Endodermal cell (in vitro differentiated cells): ENCODE measurements around the gene OSBPL3. TPM values are rescaled to one million over a fixed set of nuclear protein-coding genes. Genes with fewer than 3 reads are reported as not detected.

Experiments
- DNase-seq: peaks from one replicate; pipeline ENCODE4 v3.0.0-alpha.2; 2017
- H3K27ac ChIP-seq: 2 replicates; pipeline ENCODE4 v1.5.1; 2013; ENCODE audit warnings: mild to moderate bottlenecking, low read depth, low read length, moderate library complexity
- H3K27me3 ChIP-seq: 2 replicates; pipeline ENCODE4 v1.6.1; 2013; ENCODE audit warnings: mild to moderate bottlenecking, low read length, moderate library complexity; ENCODE audit not compliant: insufficient read depth, control insufficient read depth, poor library complexity, severe bottlenecking
- H3K36me3 ChIP-seq: 2 replicates; pipeline ENCODE4 v1.7.0; 2013; ENCODE audit warnings: mild to moderate bottlenecking, low read length, moderate library complexity; ENCODE audit not compliant: control insufficient read depth, insufficient read depth
- H3K4me1 ChIP-seq: one replicate; pipeline ENCODE4 v1.7.0; 2013; ENCODE audit warnings: low read length; ENCODE audit not compliant: control insufficient read depth, insufficient read depth
- H3K4me3 ChIP-seq: 2 replicates; pipeline ENCODE4 v1.5.1; 2013; ENCODE audit warnings: mild to moderate bottlenecking, low read length, moderate library complexity
- H3K9ac ChIP-seq: 2 replicates; pipeline ENCODE4 v1.6.1; 2013; ENCODE audit warnings: mild to moderate bottlenecking, low read length, moderate library complexity; ENCODE audit not compliant: poor library complexity, severe bottlenecking; ENCODE audit errors: extremely low read depth
- H3K9me3 ChIP-seq: 2 replicates; pipeline ENCODE4 v1.6.1; 2013; ENCODE audit warnings: mild to moderate bottlenecking, low read length, moderate library complexity; ENCODE audit not compliant: control insufficient read depth
- H3K27ac Mint-ChIP-seq: 2 replicates; pipeline ENCODE4 v1.8.0; 2020; ENCODE audit warnings: mixed read lengths
- H3K27me3 Mint-ChIP-seq: 2 replicates; pipeline ENCODE4 v1.8.0; 2021; ENCODE audit warnings: mild to moderate bottlenecking, mixed read lengths; ENCODE audit not compliant: insufficient read depth
- H3K36me3 Mint-ChIP-seq: 2 replicates; pipeline ENCODE4 v1.8.0; 2020; ENCODE audit warnings: low read depth, mixed read lengths
- H3K4me1 Mint-ChIP-seq: 2 replicates; pipeline ENCODE4 v1.8.0; 2020; ENCODE audit warnings: mixed read lengths
- H3K4me3 Mint-ChIP-seq: 2 replicates; pipeline ENCODE4 v1.8.0; 2020; ENCODE audit warnings: mild to moderate bottlenecking, moderate library complexity, mixed read lengths
- H3K9me3 Mint-ChIP-seq: 2 replicates; pipeline ENCODE4 v1.8.0; 2020; ENCODE audit warnings: mild to moderate bottlenecking, mixed read lengths
- CTCF ChIP-seq: fragments of 200-600 bp; sonication (generic); conservative IDR thresholded peaks from 2 replicates; pipeline ENCODE4 v1.5.0; 2021; ENCODE audit warnings: antibody characterized with exemption, mild to moderate bottlenecking
- WGBS, 2 experiments: methylation state at CpG; one replicate each; pipeline versions ENCODE4 v1.1.5 to v1.1.7; 2013; ENCODE audit warnings: missing lambda C conversion rate in 2 of 2, mixed read lengths in 1 of 2; ENCODE audit not compliant: insufficient coverage in 1 of 2, insufficient read length in 1 of 2; 5-methylcytosine and 5-hydroxymethylcytosine counted together
- total RNA-seq, 2 donors: library from RNA; stranded (reverse); fragmentation: NEBNext Ultra II Directional in 1 of 2; extraction: Animal tissue kit (Norgen Biotek cat#: 25700) in 1 of 2; gene quantifications; 2 replicates in 1 of 2; 3 replicates in 1 of 2; pipeline ENCODE4 v1.2.1, GENCODE V29; 2021

The OSBPL3 gene
- total RNA-seq, 2 donors from 2014 or later: 9.8 to 11.3 TPM

DNA sequence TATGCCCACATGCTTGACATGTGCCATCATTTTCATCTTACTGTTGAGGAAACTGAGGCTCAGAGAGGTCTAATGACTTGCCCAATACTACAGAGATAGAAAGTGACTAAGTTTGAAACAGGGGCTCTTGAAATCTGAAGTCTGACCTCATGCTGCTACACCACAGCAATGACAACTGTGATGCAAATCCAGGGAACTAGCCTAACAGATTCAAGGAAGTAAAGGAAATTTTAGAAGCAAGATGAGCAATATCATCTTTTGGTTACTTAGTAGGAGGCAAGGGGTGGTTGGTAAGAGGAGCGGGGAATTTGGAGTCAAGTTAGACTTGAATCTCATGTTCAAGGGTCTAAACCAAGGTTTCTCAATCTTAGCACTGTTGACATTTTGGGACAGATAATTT, 26.3 kb upstream of the OSBPL3 start:
- Mint-ChIP-seq H3K27ac (no peak overlapping the region), H3K36me3 (no peaks in the 10 kb centered on the region)
- no peak for TF ChIP-seq CTCF

DNA sequence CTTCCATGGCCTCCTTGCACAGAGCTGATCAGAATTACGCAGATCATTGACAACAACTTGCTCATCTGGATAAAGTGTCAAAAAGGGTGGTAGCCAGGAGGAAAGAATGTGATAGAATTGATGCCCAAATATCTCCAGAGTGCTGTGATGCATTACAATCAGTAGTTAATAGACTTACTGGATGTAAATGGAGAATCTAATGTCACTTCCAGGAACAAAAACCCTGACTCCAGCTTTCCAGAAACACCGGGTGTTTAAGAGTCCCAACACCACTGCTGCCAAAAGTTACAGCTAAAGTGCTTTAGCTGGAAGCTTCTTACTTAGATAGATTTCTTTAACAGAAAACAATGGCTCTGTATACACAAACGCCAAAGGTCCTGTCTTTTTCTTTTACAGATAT, 25.7 kb upstream of the OSBPL3 start:
- no peak overlapping the region for H3K27ac Mint-ChIP-seq
- H3K4me3 Mint-ChIP-seq: no peak overlapping the region
- Histone ChIP-seq H3K4me3 (no peak overlapping the region), H3K9me3 (no peaks in the 10 kb centered on the region), H3K27me3 (no peaks in the 10 kb centered on the region), H3K27ac (no peak overlapping the region), H3K4me1 (no peaks in the 10 kb centered on the region), H3K36me3 (no peaks in the 10 kb centered on the region), H3K9ac (no peak overlapping the region)
- 85 to 88% methylated on average over 3 of the region's 3 CpGs for WGBS, 2 experiments
- no peak for DNase-seq
- H3K9me3 Mint-ChIP-seq: peaks cover 12% of the 10 kb centered on the region
- no peaks in the 10 kb centered on the region for H3K36me3 Mint-ChIP-seq
- no peaks in the 10 kb centered on the region for H3K4me1 Mint-ChIP-seq
- H3K27me3 Mint-ChIP-seq: no peaks in the 10 kb centered on the region
- no peak for TF ChIP-seq CTCF

More for the DNA sequence above, 26.3 kb upstream of the OSBPL3 start:
- no peak for DNase-seq
- Mint-ChIP-seq H3K4me1 (no peaks in the 10 kb centered on the region), H3K27me3 (no peaks in the 10 kb centered on the region), H3K4me3 (no peak overlapping the region), H3K9me3 (peaks cover 6% of the 10 kb centered on the region)
- 95% methylated on average over 1 of the region's 1 CpG; no CpG with 5 or more reads in 1 of the 2 experiments for WGBS, 2 experiments
- H3K27me3 ChIP-seq: no peaks in the 10 kb centered on the region
- H3K36me3 ChIP-seq: no peaks in the 10 kb centered on the region
- no peak overlapping the region for H3K4me3 ChIP-seq
- H3K9me3 ChIP-seq: no peaks in the 10 kb centered on the region
- no peaks in the 10 kb centered on the region for H3K4me1 ChIP-seq
- no peak overlapping the region for H3K9ac ChIP-seq
- H3K27ac ChIP-seq: no peak overlapping the region

GRCh38 chr7:25002786-25003185, 22.8 kb upstream of the OSBPL3 start:
- Histone ChIP-seq H3K36me3 (no peaks in the 10 kb centered on the region), H3K27ac (no peak overlapping the region), H3K9ac (no peak overlapping the region), H3K27me3 (no peaks in the 10 kb centered on the region), H3K4me3 (no peak overlapping the region), H3K9me3 (no peaks in the 10 kb centered on the region), H3K4me1 (no peaks in the 10 kb centered on the region)
- no peak for DNase-seq
- 95 to 100% methylated on average over 1 of the region's 1 CpG for WGBS, 2 experiments
- H3K27ac Mint-ChIP-seq: no peak overlapping the region
- TF ChIP-seq CTCF: no peak
- H3K9me3 Mint-ChIP-seq: peaks cover 16% of the 10 kb centered on the region
- no peak overlapping the region for H3K4me3 Mint-ChIP-seq
- H3K36me3 Mint-ChIP-seq: no peaks in the 10 kb centered on the region
- no peaks in the 10 kb centered on the region for H3K4me1 Mint-ChIP-seq
- peaks cover 4% of the 10 kb centered on the region for H3K27me3 Mint-ChIP-seq
